Stimulated activated CD4-positive, alpha-beta T cell treated with anti-CD3 and anti-CD28 coated beads, TNF-alpha, amount 100 ng/mL, for 1 hour (primary cell): ENCODE data around the gene ZNF385B.
"Not testable (repeated sequence)": the region's sequence is repeated elsewhere in the genome, so short reads cannot be mapped to it uniquely, and the experiment has no call there.

Experiments used
- DNase-seq, 3 donors: peaks; one replicate each; pipeline ENCODE4 v3.0.0-alpha.2; 2020; ENCODE audit warnings: low read depth in 3 of 3, low spot score in 1 of 3

The ZNF385B gene

GRCh38 chr2:179636100-179636980 lies 225.1 kb downstream of the ZNF385B start:
- no peak for DNase-seq

- not testable (repeated sequence) for DNase-seq
Measured at GRCh38 chr2:179631769-179632385, 229.5 kb downstream of the ZNF385B start.

- not testable (repeated sequence) for DNase-seq
Measured at GRCh38 chr2:179629776-179630175, 231.6 kb downstream of the ZNF385B start.

GRCh38 chr2:179626261-179626660 lies 235.2 kb downstream of the ZNF385B start:
- DNase-seq, result no peak

GRCh38 chr2:179622635-179623300 lies 238.6 kb downstream of the ZNF385B start:
- no peak for DNase-seq

GRCh38 chr2:179622112-179622511 lies 239.3 kb downstream of the ZNF385B start:
- no peak for DNase-seq

- DNase-seq, result no peak
Measured at GRCh38 chr2:179619947-179620467, 241.4 kb downstream of the ZNF385B start.

- no peak for DNase-seq
Measured at GRCh38 chr2:179614121-179614520, 247.3 kb downstream of the ZNF385B start.

- DNase-seq, result no peak
Measured at GRCh38 chr2:179613701-179614100, 247.7 kb downstream of the ZNF385B start.

GRCh38 chr2:179613299-179613651 lies 248.1 kb downstream of the ZNF385B start:
- DNase-seq, result no peak

GRCh38 chr2:179612591-179613298 lies 248.7 kb downstream of the ZNF385B start:
- DNase-seq, result no peak

GRCh38 chr2:179612108-179612507 lies 249.3 kb downstream of the ZNF385B start:
- DNase-seq, result no peak

GRCh38 chr2:179606141-179606540 lies 255.3 kb downstream of the ZNF385B start:
- no peak for DNase-seq

- DNase-seq, result no peak
Measured at GRCh38 chr2:179605341-179605740, 256.1 kb downstream of the ZNF385B start.

GRCh38 chr2:179604598-179604997 lies 256.8 kb downstream of the ZNF385B start:
- no peak for DNase-seq

- no peak for DNase-seq
Measured at GRCh38 chr2:179602452-179602851, 259.0 kb downstream of the ZNF385B start.

GRCh38 chr2:179596018-179596417 lies 265.4 kb downstream of the ZNF385B start:
- DNase-seq, result no peak

GRCh38 chr2:179595284-179595683 lies 266.1 kb downstream of the ZNF385B start:
- no peak for DNase-seq

GRCh38 chr2:179594268-179595112 lies 266.9 kb downstream of the ZNF385B start:
- DNase-seq, result no peak

GRCh38 chr2:179593323-179593722 lies 268.1 kb downstream of the ZNF385B start:
- no peak for DNase-seq
